AG08396 (cell line): ENCODE data around the gene LTF.
"Not testable (repeated sequence)": the region's sequence is repeated elsewhere in the genome, so short reads cannot be mapped to it uniquely, and the experiment has no call there.

Experiments
- DNase-seq: peaks from one replicate; pipeline ENCODE4 v3.0.0; 2012; ENCODE audit warnings: low spot score, mixed read lengths

Gene LTF

DNA sequence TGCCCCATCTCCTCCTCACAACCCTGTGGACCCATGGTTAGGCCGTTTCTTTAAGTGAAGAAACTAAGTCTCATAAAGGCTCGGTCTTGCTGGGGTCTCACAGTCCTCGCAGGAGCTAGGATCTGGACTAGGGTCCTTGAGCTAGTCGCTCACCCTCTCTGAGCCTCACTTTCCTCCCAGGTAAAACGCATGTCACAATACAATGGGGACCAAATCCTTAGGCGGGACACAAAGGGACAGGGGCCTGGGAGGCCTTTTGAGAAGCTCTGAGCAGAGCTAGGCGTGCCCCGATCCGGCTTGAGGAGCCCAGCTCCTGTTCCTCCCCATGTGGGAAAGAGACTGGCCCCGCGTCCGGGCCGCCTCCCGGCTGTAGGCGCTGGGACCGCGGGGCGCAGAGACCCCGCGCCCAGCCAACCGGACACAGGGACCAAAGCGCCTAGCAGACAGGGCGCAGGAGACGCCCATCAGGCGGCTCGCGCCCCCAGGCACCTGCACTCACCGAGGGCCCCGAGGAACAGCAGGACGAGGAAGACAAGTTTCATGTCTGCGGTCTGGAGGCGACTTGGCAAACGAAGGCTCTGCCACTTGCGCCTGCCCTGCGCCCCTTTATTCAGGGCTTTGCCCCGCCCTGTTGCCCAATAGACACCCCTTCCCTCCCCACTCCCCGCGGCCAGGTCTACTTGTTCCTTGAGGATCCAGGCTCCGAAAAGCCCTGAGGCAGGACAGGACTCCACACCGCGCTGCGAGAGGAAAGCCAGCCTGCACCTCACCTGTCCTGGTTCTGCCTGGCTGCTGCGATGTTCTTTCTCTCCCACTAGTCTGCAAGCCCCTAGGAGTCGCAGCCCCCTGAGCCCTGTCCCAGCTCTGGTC is at the start of gene LTF:
Gene LTF (minus strand): TSS at position 580 of the 870 bp plus-strand sequence. CDS start 38 bp downstream, at position 542.
- DNase-seq: no peak

- DNase-seq: no peak
Measured at GRCh38 chr3:46512191-46512749, 47.6 kb upstream of the LTF start.

- DNase-seq: no peak
Measured at GRCh38 chr3:46509661-46510187, 45.0 kb upstream of the LTF start.

GRCh38 chr3:46508850-46509591 is 44.3 kb upstream of the LTF start:
- DNase-seq: no peak

- DNase-seq: no peak
Measured at GRCh38 chr3:46506526-46506925, 41.8 kb upstream of the LTF start.

DNA sequence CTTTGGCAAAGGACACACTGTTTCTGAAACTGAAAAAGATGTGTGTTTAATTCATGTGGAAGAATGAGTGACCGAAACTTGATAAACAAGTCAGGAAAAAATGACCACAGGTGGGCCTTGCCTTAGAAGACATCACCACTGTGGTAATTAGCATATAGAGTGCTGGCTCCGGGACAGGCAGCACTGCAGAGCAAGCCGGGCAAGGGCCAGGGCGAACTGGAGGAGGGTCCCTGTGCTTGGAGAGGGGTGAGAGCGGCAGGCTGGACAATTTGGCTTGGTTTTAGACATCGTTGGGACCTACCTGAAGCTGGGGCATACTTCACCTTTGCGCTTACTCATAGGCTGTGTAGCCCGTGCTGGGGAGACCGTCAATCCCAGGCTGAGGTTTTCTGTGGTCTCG is 41.2 kb upstream of the LTF start:
- no peak for DNase-seq

DNA sequence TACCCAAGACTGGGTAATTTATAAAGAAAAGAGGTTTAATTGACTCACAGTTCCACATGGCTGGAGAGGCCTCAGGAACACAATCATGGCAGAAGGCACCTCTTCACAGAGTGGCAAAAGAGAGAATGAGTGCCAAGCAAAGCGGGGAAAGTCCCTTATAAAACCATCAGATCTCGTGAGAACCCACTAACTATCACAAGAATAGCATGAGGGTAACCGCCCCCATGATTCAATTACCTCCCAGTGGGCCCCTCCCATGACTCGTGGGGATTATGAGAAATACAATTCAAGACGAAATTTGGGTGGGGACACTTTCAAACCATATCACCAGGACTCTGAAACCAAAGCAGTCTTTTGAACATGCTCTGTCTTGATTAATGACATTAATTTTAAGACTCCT is 40.1 kb upstream of the LTF start:
- DNase-seq: no peak

- DNase-seq: no peak
Measured at GRCh38 chr3:46503200-46503874, 38.6 kb upstream of the LTF start.

- DNase-seq: no peak
Measured at GRCh38 chr3:46501702-46502101, 37.0 kb upstream of the LTF start.

DNA sequence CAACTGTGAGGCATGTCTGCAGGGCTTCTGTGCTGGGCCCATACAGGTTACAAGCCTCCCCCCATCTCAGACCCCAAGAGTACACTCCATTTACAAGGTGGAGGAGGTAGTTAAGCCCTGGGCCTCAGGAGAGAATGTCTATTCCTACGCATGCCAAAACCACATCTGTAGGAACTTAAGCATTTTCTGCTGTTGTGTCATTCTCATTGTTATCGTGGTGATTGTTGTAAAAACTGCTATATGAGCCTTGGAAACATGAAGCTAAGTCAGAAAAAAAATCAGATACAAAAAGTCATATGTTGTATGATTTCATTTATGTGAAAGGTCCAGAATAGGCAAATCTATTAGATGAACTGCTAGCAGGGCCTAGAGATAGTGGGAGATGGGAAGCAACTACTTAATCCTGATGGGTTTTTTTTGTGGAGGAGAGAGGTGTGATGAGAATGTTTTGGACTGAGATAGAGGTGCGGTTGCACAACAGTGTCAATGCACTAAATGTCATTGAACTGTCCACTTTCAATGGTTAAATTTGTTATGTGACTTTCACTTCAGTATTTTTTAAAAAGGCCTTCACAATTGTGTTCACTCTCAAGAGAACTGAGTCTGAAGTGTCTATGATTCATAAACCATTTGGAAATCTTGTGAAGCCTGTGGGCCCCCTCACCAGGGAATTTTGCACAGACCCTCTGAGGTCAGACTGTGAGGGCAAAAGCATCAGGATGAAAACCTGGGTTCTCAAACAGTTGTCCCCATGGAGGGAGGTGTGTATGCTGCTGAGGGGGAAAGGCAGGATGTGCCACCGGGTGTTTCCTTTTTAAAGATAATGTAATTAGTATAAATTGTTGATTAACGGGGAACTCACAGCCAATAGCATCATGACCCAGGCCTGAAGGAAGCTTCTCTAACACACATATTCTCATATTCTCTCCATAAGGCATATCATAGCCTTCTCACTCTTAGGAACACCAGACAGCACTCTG is 36.2 kb upstream of the LTF start:
- no peak for DNase-seq

GRCh38 chr3:46498916-46499519 is 34.3 kb upstream of the LTF start:
- DNase-seq: no peak

DNA sequence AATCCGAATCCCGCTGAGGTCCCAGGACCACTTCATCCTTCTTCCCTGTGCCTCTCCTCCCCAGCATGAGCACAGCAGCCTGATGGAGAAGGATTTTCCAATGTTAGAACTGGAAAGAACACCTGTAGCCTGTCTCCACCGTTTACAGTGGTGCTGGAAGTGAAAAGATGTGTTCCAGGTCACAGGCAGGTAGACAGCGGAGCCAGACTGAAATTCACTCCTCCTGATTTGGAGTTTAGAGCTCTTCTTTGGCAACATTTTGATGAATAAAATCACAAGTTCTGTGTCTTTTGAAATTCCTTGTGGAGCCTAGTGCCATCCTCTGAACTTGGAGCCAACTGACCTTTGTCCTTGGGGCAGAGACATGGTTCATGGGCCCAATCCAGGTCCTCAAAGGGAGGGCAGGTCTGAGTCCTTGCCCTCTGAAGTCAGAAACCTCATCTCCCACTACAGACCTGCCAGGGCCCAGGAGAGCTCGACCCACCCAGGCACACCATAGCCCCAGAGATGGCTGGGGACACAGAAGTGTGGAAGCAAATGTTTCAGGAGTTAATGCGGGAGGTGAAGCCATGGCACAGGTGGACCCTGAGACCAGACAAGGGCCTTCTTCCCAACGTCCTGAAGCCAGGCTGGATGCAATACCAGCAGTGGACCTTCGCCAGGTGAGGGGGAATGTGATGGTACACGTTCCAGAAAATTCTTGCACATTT is 33.0 kb upstream of the LTF start, which contains the start of gene RTP3:
Gene RTP3 (plus strand): TSS at position 421 of the 710 bp plus-strand sequence. CDS start 87 bp downstream, at position 508.
- no peak for DNase-seq

- no peak for DNase-seq
Measured at GRCh38 chr3:46496746-46497555, 32.2 kb upstream of the LTF start.

DNA sequence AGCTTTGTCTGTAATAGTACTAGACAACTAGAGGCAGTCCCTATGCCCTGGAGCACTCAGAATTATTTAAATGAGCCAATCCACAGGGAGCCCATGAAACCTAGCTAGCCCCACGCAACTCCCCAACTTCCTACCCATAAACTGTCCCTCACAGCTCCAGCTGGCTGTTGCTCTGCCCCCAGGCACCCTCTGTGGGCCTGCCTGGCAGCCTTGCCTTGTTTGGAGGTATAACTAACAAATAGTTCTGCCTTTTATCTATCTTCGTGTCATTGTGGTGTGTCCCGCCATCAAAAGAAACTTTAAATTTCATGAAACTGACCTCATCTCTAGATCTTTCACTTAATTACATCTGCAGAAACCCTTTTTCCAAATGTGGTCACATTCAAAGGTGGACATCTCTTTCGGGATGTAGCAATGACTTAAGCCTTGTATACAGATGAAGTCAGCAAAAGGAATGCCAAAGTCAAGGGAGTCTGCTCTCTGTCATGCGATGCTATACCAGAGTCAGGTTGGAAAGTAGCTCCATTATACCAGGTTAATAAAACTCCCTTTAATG is 31.3 kb upstream of the LTF start:
- DNase-seq: peak; percentile 77

DNA sequence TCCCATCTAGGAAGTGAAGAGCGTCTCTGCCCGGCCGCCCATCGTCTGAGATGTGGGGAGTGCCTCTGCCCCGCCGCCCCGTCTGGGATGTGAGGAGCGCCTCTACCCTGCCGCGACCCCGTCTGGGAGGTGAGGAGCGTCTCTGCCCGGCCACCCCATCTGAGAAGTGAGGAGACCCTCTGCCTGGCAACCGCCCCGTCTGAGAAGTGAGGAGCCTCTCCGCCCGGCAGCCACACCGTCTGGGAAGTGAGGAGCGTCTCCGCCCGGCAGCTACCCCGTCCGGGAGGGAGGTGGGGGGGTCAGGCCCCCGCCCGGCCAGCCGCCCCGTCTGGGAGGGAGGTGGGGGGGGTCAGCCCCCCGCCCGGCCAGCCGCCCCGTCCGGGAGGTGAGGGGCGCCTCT is 29.8 kb upstream of the LTF start:
- DNase-seq: not testable (repeated sequence)

GRCh38 chr3:46492890-46493547 is 28.3 kb upstream of the LTF start:
- no peak for DNase-seq

- no peak for DNase-seq
Measured at GRCh38 chr3:46491089-46492070, 26.7 kb upstream of the LTF start.
